ENCODE measurements around the gene GRHL3. TPM values are rescaled to one million over a fixed set of nuclear protein-coding genes. Genes with fewer than 3 reads are reported as not detected.
"Not testable (repeated sequence)": the region's sequence is repeated elsewhere in the genome, so short reads cannot be mapped to it uniquely, and the experiment has no call there.

GRHL3 gene
- total RNA-seq, 2 experiments from 2014 or later = 0.85 TPM; not detected in 1

GRCh38 chr1:24285231-24285630 lies 33.9 kb upstream of the GRHL3 start:
- Mint-ChIP-seq H3K27ac (no peak overlapping the region), H3K9me3 (ENCODE audit: low read depth) (no peaks in the 10 kb centered on the region), H3K4me3 (no peak overlapping the region), H3K4me1 (no peaks in the 10 kb centered on the region), H3K36me3 (no peaks in the 10 kb centered on the region), H3K27me3 (peaks cover 5% of the 10 kb centered on the region)
- CTCF ChIA-PET = interaction anchor here (1.1 kb wide), 1 partner anchor 9 kb away, joined by 3 read pairs; no protein-coding TSS in a partner anchor
- ATAC-seq (no peak), DNase-seq (no peak)

- Mint-ChIP-seq H3K4me1 (no peaks in the 10 kb centered on the region), H3K9me3 (ENCODE audit: low read depth) (no peaks in the 10 kb centered on the region), H3K36me3 (no peaks in the 10 kb centered on the region), H3K27ac (no peak overlapping the region), H3K27me3 (peaks cover 5% of the 10 kb centered on the region), H3K4me3 (no peak overlapping the region)
- DNase-seq (peak; percentile 30), ATAC-seq (no peak)
- CTCF ChIA-PET = interaction anchor here (1.1 to 1.2 kb wide), 2 partner anchors 10 to 136 kb away, joined by 3 read pairs; no protein-coding TSS in a partner anchor
Observed at GRCh38 chr1:24286246-24287010, 32.7 kb upstream of the GRHL3 start.

- not testable (repeated sequence) for DNase-seq; ATAC-seq; H3K36me3 Mint-ChIP-seq; H3K4me1 Mint-ChIP-seq; H3K9me3 Mint-ChIP-seq (ENCODE audit: low read depth); H3K4me3 Mint-ChIP-seq; H3K27me3 Mint-ChIP-seq; H3K27ac Mint-ChIP-seq
- CTCF ChIA-PET = interaction anchor here (0.6 to 1.7 kb wide), 2 partner anchors 16 to 22 kb away, joined by 3 read pairs; no protein-coding TSS in a partner anchor
Observed at GRCh38 chr1:24287779-24288178, 31.4 kb upstream of the GRHL3 start.

GRCh38 chr1:24288479-24288878 lies 30.7 kb upstream of the GRHL3 start:
- no peaks in the 10 kb centered on the region for H3K36me3 Mint-ChIP-seq
- no peaks in the 10 kb centered on the region for H3K9me3 Mint-ChIP-seq (ENCODE audit: low read depth)
- no peak for DNase-seq
- no peak for ATAC-seq
- H3K27me3 Mint-ChIP-seq = peaks cover 10% of the 10 kb centered on the region
- CTCF ChIA-PET = interaction anchor here (1.0 to 1.7 kb wide), 2 partner anchors 16 to 38 kb away, joined by 3 read pairs; no protein-coding TSS in a partner anchor
- no peak overlapping the region for H3K4me3 Mint-ChIP-seq
- no peaks in the 10 kb centered on the region for H3K4me1 Mint-ChIP-seq
- H3K27ac Mint-ChIP-seq = no peak overlapping the region

GRCh38 chr1:24289937-24290595 lies 29.1 kb upstream of the GRHL3 start:
- Mint-ChIP-seq H3K9me3 (ENCODE audit: low read depth) (no peaks in the 10 kb centered on the region), H3K27ac (no peak overlapping the region), H3K4me3 (no peak overlapping the region), H3K36me3 (no peaks in the 10 kb centered on the region), H3K27me3 (peaks cover 14% of the 10 kb centered on the region), H3K4me1 (no peaks in the 10 kb centered on the region)
- DNase-seq (no peak), ATAC-seq (no peak)
- CTCF ChIA-PET = interaction anchor here (0.7 to 1.6 kb wide), 4 partner anchors 12 to 140 kb away, joined by 3 to 4 read pairs (median 3); no protein-coding TSS in a partner anchor

- no peak overlapping the region for H3K27ac Mint-ChIP-seq
- peaks cover 22% of the 10 kb centered on the region for H3K27me3 Mint-ChIP-seq
- CTCF ChIA-PET = interaction anchor here (1.0 to 1.6 kb wide), 3 partner anchors 100 to 141 kb away, joined by 3 to 4 read pairs (median 3); no protein-coding TSS in a partner anchor
- ATAC-seq = no peak
- DNase-seq = no peak
- H3K9me3 Mint-ChIP-seq (ENCODE audit: low read depth) = no peaks in the 10 kb centered on the region
- H3K4me3 Mint-ChIP-seq = no peak overlapping the region
- H3K36me3 Mint-ChIP-seq = no peaks in the 10 kb centered on the region
- no peaks in the 10 kb centered on the region for H3K4me1 Mint-ChIP-seq
Observed at GRCh38 chr1:24290933-24291487, 28.1 kb upstream of the GRHL3 start.

- DNase-seq = no peak
- H3K9me3 Mint-ChIP-seq (ENCODE audit: low read depth) = no peaks in the 10 kb centered on the region
- H3K4me1 Mint-ChIP-seq = no peaks in the 10 kb centered on the region
- ATAC-seq = no peak
- H3K36me3 Mint-ChIP-seq = no peaks in the 10 kb centered on the region
- peaks cover 26% of the 10 kb centered on the region for H3K27me3 Mint-ChIP-seq
- H3K4me3 Mint-ChIP-seq = no peak overlapping the region
- CTCF ChIA-PET = interaction anchor here (1.2 kb wide), 1 partner anchor 99 kb away, joined by 3 read pairs; no protein-coding TSS in a partner anchor
- no peak overlapping the region for H3K27ac Mint-ChIP-seq
Observed at GRCh38 chr1:24292103-24292502, 27.1 kb upstream of the GRHL3 start.

- DNase-seq = no peak
- CTCF ChIA-PET = no interaction called here
- no peaks in the 10 kb centered on the region for H3K4me1 Mint-ChIP-seq
- no peak overlapping the region for H3K27ac Mint-ChIP-seq
- H3K36me3 Mint-ChIP-seq = no peaks in the 10 kb centered on the region
- ATAC-seq = no peak
- H3K27me3 Mint-ChIP-seq = peaks cover 33% of the 10 kb centered on the region
- no peak overlapping the region for H3K4me3 Mint-ChIP-seq
- no peaks in the 10 kb centered on the region for H3K9me3 Mint-ChIP-seq (ENCODE audit: low read depth)
Observed at GRCh38 chr1:24292887-24293286, 26.3 kb upstream of the GRHL3 start.

- H3K36me3 Mint-ChIP-seq = no peaks in the 10 kb centered on the region
- no peaks in the 10 kb centered on the region for H3K4me1 Mint-ChIP-seq
- H3K9me3 Mint-ChIP-seq (ENCODE audit: low read depth) = no peaks in the 10 kb centered on the region
- ATAC-seq (no peak), DNase-seq (peak; percentile 32)
- no peak overlapping the region for H3K27ac Mint-ChIP-seq
- CTCF ChIA-PET = no interaction called here
- no peak overlapping the region for H3K4me3 Mint-ChIP-seq
- H3K27me3 Mint-ChIP-seq = peaks cover 40% of the 10 kb centered on the region
Observed at GRCh38 chr1:24293392-24294227, 25.5 kb upstream of the GRHL3 start.

- ATAC-seq (no peak), DNase-seq (peak; percentile 22)
- H3K36me3 Mint-ChIP-seq = no peaks in the 10 kb centered on the region
- H3K9me3 Mint-ChIP-seq (ENCODE audit: low read depth) = no peaks in the 10 kb centered on the region
- H3K4me3 Mint-ChIP-seq = no peak overlapping the region
- peaks cover 45% of the 10 kb centered on the region for H3K27me3 Mint-ChIP-seq
- H3K27ac Mint-ChIP-seq = no peak overlapping the region
- H3K4me1 Mint-ChIP-seq = no peaks in the 10 kb centered on the region
- CTCF ChIA-PET = interaction anchor here (1.2 kb wide), 1 partner anchor 24 kb away, joined by 3 read pairs; no protein-coding TSS in a partner anchor
Observed at GRCh38 chr1:24294228-24294672, 24.9 kb upstream of the GRHL3 start.

- H3K36me3 Mint-ChIP-seq = no peaks in the 10 kb centered on the region
- H3K9me3 Mint-ChIP-seq (ENCODE audit: low read depth) = no peaks in the 10 kb centered on the region
- no peaks in the 10 kb centered on the region for H3K4me1 Mint-ChIP-seq
- CTCF ChIA-PET = interaction anchor here (1.2 kb wide), 1 partner anchor 24 kb away, joined by 3 read pairs; no protein-coding TSS in a partner anchor
- DNase-seq (peak; percentile 16), ATAC-seq (no peak)
- peaks cover 46% of the 10 kb centered on the region for H3K27me3 Mint-ChIP-seq
- H3K27ac Mint-ChIP-seq = no peak overlapping the region
- no peak overlapping the region for H3K4me3 Mint-ChIP-seq
Observed at GRCh38 chr1:24294716-24295371, 24.3 kb upstream of the GRHL3 start.

- no peak overlapping the region for H3K4me3 Mint-ChIP-seq
- no peaks in the 10 kb centered on the region for H3K36me3 Mint-ChIP-seq
- H3K27me3 Mint-ChIP-seq = peaks cover 50% of the 10 kb centered on the region
- no peak for ATAC-seq
- no peaks in the 10 kb centered on the region for H3K9me3 Mint-ChIP-seq (ENCODE audit: low read depth)
- no peaks in the 10 kb centered on the region for H3K4me1 Mint-ChIP-seq
- CTCF ChIA-PET = interaction anchor here (1.2 kb wide), 1 partner anchor 23 kb away, joined by 3 read pairs; no protein-coding TSS in a partner anchor
- H3K27ac Mint-ChIP-seq = no peak overlapping the region
- DNase-seq = no peak
Observed at GRCh38 chr1:24295535-24295934, 23.6 kb upstream of the GRHL3 start.
